Loucy (cell line): Measurements from ENCODE around the gene TOM1L2.

Source experiments
- H2AFZ ChIP-seq: fragments of 200-600 bp; sonication (generic); 2 replicates; pipeline ENCODE4 v1.6.0; 2016; ENCODE audit warnings: antibody characterized with exemption, mild to moderate bottlenecking, low read length, moderate library complexity
- H3F3A ChIP-seq: fragments of 200-600 bp; 2 replicates; pipeline ENCODE4 v1.6.0; 2016; ENCODE audit warnings: antibody characterized with exemption, low read depth, mild to moderate bottlenecking
- H3K27me3 ChIP-seq: fragments of 200-600 bp; sonication (generic); 2 replicates; pipeline ENCODE4 v1.6.1; 2014; ENCODE audit warnings: low read length, mild to moderate bottlenecking; ENCODE audit not compliant: insufficient read depth, poor library complexity, severe bottlenecking
- H3K36me3 ChIP-seq: fragments of 200-600 bp; sonication (generic); 2 replicates; pipeline ENCODE4 v1.6.1; 2016; ENCODE audit warnings: low read length; ENCODE audit not compliant: insufficient read depth
- H3K4me1 ChIP-seq: fragments of 200-600 bp; sonication (generic); 2 replicates; pipeline ENCODE4 v1.5.1; 2014; ENCODE audit warnings: low read length, mild to moderate bottlenecking; ENCODE audit not compliant: insufficient read depth, poor library complexity, severe bottlenecking
- H3K4me2 ChIP-seq: fragments of 200-600 bp; sonication (generic); 2 replicates; pipeline ENCODE4 v1.6.0; 2014; ENCODE audit warnings: antibody characterized with exemption, low read length, low read depth, mild to moderate bottlenecking; ENCODE audit not compliant: poor library complexity, severe bottlenecking
- H3K4me3 ChIP-seq: fragments of 200-600 bp; sonication (generic); 2 replicates; pipeline ENCODE4 v1.5.1; 2014; ENCODE audit warnings: low read length, mild to moderate bottlenecking, mixed read lengths; ENCODE audit not compliant: poor library complexity, severe bottlenecking
- H3K79me2 ChIP-seq: fragments of 200-600 bp; sonication (generic); 2 replicates; pipeline ENCODE4 v1.6.1; 2014; ENCODE audit warnings: low read length; ENCODE audit not compliant: insufficient read depth
- H3K9ac ChIP-seq: fragments of 200-600 bp; sonication (generic); 2 replicates; pipeline ENCODE4 v1.6.0; 2014; ENCODE audit warnings: mild to moderate bottlenecking, low read depth, low read length, moderate library complexity; ENCODE audit not compliant: poor library complexity, severe bottlenecking
- H3K9me2 ChIP-seq: fragments of 200-600 bp; sonication (generic); replicated peaks from 2 replicates; pipeline ENCODE4 v1.6.1; 2016; ENCODE audit warnings: low read depth, low read length, mixed read lengths
- H3K9me3 ChIP-seq: fragments of 200-600 bp; sonication (generic); 2 replicates; pipeline ENCODE4 v1.6.1; 2014; ENCODE audit warnings: mild to moderate bottlenecking, antibody characterized with exemption, low read length, low read depth; ENCODE audit not compliant: insufficient read depth
- H4K20me1 ChIP-seq: fragments of 200-600 bp; sonication (generic); 2 replicates; pipeline ENCODE4 v1.6.0; 2014; ENCODE audit warnings: antibody characterized with exemption, low read length, mild to moderate bottlenecking; ENCODE audit not compliant: insufficient read depth, poor library complexity, severe bottlenecking
- EZH2phosphoT487 ChIP-seq: fragments of 200-600 bp; IDR thresholded peaks from 2 replicates; pipeline ENCODE4 v1.6.1; 2018; ENCODE audit warnings: antibody characterized with exemption, mild to moderate bottlenecking, moderate library complexity, borderline replicate concordance
- TF ChIP-seq, protein P1 (sequence below): fragments of 200-600 bp; sonication (generic); conservative IDR thresholded peaks from 2 replicates; pipeline ENCODE4 v1.5.1; 2014; ENCODE audit warnings: mild to moderate bottlenecking, antibody characterized with exemption, low read length

Gene TOM1L2

GRCh38 chr17:17993852-17994251 lies 21.7 kb upstream of the TOM1L2 start:
- no peak overlapping the region for H3K9ac ChIP-seq
- no peak overlapping the region for H3K4me3 ChIP-seq
- no peaks in the 10 kb centered on the region for H4K20me1 ChIP-seq
- H3K36me3 ChIP-seq, result no peaks in the 10 kb centered on the region
- no peaks in the 10 kb centered on the region for H3K4me1 ChIP-seq
- no peak overlapping the region for H3K4me2 ChIP-seq
- no peaks in the 10 kb centered on the region for H3K79me2 ChIP-seq
- no peak overlapping the region for H2AFZ ChIP-seq
- no peaks in the 10 kb centered on the region for H3K9me2 ChIP-seq
- H3F3A ChIP-seq, result no peaks in the 10 kb centered on the region
- TF ChIP-seq, protein P1, sequence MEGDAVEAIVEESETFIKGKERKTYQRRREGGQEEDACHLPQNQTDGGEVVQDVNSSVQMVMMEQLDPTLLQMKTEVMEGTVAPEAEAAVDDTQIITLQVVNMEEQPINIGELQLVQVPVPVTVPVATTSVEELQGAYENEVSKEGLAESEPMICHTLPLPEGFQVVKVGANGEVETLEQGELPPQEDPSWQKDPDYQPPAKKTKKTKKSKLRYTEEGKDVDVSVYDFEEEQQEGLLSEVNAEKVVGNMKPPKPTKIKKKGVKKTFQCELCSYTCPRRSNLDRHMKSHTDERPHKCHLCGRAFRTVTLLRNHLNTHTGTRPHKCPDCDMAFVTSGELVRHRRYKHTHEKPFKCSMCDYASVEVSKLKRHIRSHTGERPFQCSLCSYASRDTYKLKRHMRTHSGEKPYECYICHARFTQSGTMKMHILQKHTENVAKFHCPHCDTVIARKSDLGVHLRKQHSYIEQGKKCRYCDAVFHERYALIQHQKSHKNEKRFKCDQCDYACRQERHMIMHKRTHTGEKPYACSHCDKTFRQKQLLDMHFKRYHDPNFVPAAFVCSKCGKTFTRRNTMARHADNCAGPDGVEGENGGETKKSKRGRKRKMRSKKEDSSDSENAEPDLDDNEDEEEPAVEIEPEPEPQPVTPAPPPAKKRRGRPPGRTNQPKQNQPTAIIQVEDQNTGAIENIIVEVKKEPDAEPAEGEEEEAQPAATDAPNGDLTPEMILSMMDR, result no peak
- no peak for TF ChIP-seq EZH2phosphoT487
- no peaks in the 10 kb centered on the region for H3K9me3 ChIP-seq
- no peaks in the 10 kb centered on the region for H3K27me3 ChIP-seq

DNA sequence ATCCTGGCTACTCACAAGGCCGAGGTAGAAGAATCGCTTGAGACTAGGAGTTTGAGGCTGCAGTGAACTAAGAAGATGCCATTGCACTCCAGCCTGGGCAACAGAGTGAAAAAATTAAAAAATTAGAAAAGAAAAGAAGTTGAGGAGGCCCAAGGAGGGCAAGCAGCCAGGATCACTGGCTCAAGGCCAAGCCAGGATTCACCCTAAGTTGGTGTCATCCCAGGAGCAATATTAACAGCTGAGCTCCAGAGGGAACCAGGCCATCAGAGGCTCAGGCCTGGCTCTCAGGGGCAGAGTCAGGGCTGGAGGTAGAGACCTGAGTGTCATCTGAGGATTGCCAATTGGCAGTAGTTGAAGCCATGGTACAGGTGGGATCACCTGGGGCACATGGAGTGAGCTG lies 21.2 kb upstream of the TOM1L2 start:
- TF ChIP-seq EZH2phosphoT487, result no peak
- TF ChIP-seq, protein P1, result no peak
- H3K79me2 ChIP-seq, result no peaks in the 10 kb centered on the region
- H3K9ac ChIP-seq, result no peak overlapping the region
- no peaks in the 10 kb centered on the region for H4K20me1 ChIP-seq
- H3K9me3 ChIP-seq, result no peaks in the 10 kb centered on the region
- no peaks in the 10 kb centered on the region for H3K36me3 ChIP-seq
- H3K4me3 ChIP-seq, result no peak overlapping the region
- no peak overlapping the region for H2AFZ ChIP-seq
- H3K4me1 ChIP-seq, result no peaks in the 10 kb centered on the region
- H3K27me3 ChIP-seq, result no peaks in the 10 kb centered on the region
- H3F3A ChIP-seq, result no peaks in the 10 kb centered on the region
- no peaks in the 10 kb centered on the region for H3K9me2 ChIP-seq
- H3K4me2 ChIP-seq, result no peak overlapping the region

- no peak for TF ChIP-seq EZH2phosphoT487
- TF ChIP-seq, protein P1, result no peak
- no peak overlapping the region for H3K9ac ChIP-seq
- no peaks in the 10 kb centered on the region for H3K9me3 ChIP-seq
- H3K4me3 ChIP-seq, result no peak overlapping the region
- H3K4me1 ChIP-seq, result no peaks in the 10 kb centered on the region
- no peaks in the 10 kb centered on the region for H3K9me2 ChIP-seq
- H3F3A ChIP-seq, result no peaks in the 10 kb centered on the region
- no peaks in the 10 kb centered on the region for H3K27me3 ChIP-seq
- H3K79me2 ChIP-seq, result no peaks in the 10 kb centered on the region
- H2AFZ ChIP-seq, result no peak overlapping the region
- no peak overlapping the region for H3K4me2 ChIP-seq
- H4K20me1 ChIP-seq, result no peaks in the 10 kb centered on the region
- H3K36me3 ChIP-seq, result no peaks in the 10 kb centered on the region
These were observed 18.1 kb upstream of the TOM1L2 start for GRCh38 chr17:17990282-17990681.
